ENCODE results near the gene CILP2. TPM values are rescaled to one million over a fixed set of nuclear protein-coding genes. Genes with fewer than 3 reads are reported as not detected.
A peak's percentile ranks its signal among the peaks of the same experiment; 100 is the strongest.

Gene CILP2
- total and polyA plus RNA-seq, 2 of the 8 experiments (the other 6 are each of a cell fraction or from before 2014, with no cell fraction given): 4.4 to 5.8 TPM

GRCh38 chr19:19490214-19490968 is 47.7 kb upstream of the CILP2 start:
- Histone ChIP-seq H2AK5ac (ENCODE audit: low read depth, low read length) (no peak overlapping the region), H4K5ac (ENCODE audit: insufficient read length, low read depth, low read length) (no peak overlapping the region), H4K20me1 (replicated peaks in 1 of 2; ENCODE audit: control insufficient read depth in 1 of 2, insufficient read depth in 2 of 2, low read length in 2 of 2) (peaks cover 14 to 19% of the 10 kb centered on the region in 2 experiments), H3K23ac (ENCODE audit: insufficient read length) (no peak overlapping the region), H3K4me2 (ENCODE audit: insufficient read depth in 1 of 2, low read depth in 2 of 2, low read length in 2 of 2) (no peak overlapping the region; a peak in 1 of 4 replicates), H2BK5ac (ENCODE audit: low read depth, low read length) (peak overlapping the region; percentile 16), H2BK15ac (ENCODE audit: low read length) (no peak overlapping the region), H3K79me1 (ENCODE audit: low read depth, low read length) (peaks cover 16% of the 10 kb centered on the region; the same call in 1 of the 2 replicates), H3K9me3 (ENCODE audit: insufficient read depth in 2 of 2, low read depth in 1 of 2, low read length in 1 of 2) (no peaks in the 10 kb centered on the region), H4K8ac (ENCODE audit: extremely low read depth, insufficient read depth, low read length) (peak overlapping the region; percentile 81; the same call in 1 of the 2 replicates), H3K4me3 (ENCODE audit: extremely low read depth in 1 of 4, insufficient read depth in 2 of 4, low read depth in 3 of 4, low read length in 4 of 4) (no peak overlapping the region), H3K18ac (ENCODE audit: extremely low read depth, low read length) (no peak overlapping the region), H3K9ac (replicated peaks in 1 of 4; ENCODE audit: extremely low read depth in 1 of 4, low read depth in 3 of 4, low read length in 3 of 4) (no peak overlapping the region; a peak in 2 of 7 replicates), H3K36me3 (ENCODE audit: control insufficient read depth in 2 of 4, insufficient read depth in 4 of 4, low read length in 3 of 4) (peaks cover 7 to 19% (median 14%) of the 10 kb centered on the region in 4 experiments; a peak in 7 of 8 replicates), H2BK120ac (replicated peaks; ENCODE audit: low read depth, low read length) (no peak overlapping the region), H2BK20ac (ENCODE audit: low read length) (no peak overlapping the region), H3K14ac (ENCODE audit: insufficient read length) (no peak overlapping the region), H3K27ac (ENCODE audit: low read depth, low read length) (peak overlapping the region; percentile 67; the same call in 1 of the 2 replicates), H3K79me2 (ENCODE audit: control insufficient read depth in 1 of 2, insufficient read depth in 2 of 2, low read length in 2 of 2) (peaks cover 0 to 46% of the 10 kb centered on the region in 2 experiments; a peak in 2 of 4 replicates), H3K4me1 (replicated peaks in 1 of 4; ENCODE audit: control insufficient read depth in 3 of 4, insufficient read depth in 4 of 4, low read length in 3 of 4) (peaks cover 11 to 28% (median 18%) of the 10 kb centered on the region in 4 experiments), H2BK12ac (ENCODE audit: low read depth, low read length) (peak overlapping the region; percentile 41), H3K56ac (replicated peaks; ENCODE audit: insufficient read length, low read depth, low read length) (no peak overlapping the region), H3K23me2 (ENCODE audit: low read depth, low read length) (no peaks in the 10 kb centered on the region), H3K27me3 (replicated peaks in 1 of 4; ENCODE audit: control insufficient read depth in 3 of 4, extremely low read depth in 1 of 4, insufficient read depth in 3 of 4, low read length in 3 of 4) (no peaks in the 10 kb centered on the region), H2AFZ (ENCODE audit: low read length) (no peak overlapping the region), H3K4ac (replicated peaks; ENCODE audit: insufficient read length, low read depth, low read length) (no peak overlapping the region), H4K91ac (replicated peaks; ENCODE audit: insufficient read length, low read length) (no peak overlapping the region)
- peak; percentile 44 to 87 for DNase-seq (ENCODE audit: low read depth in 1 of 2, low spot score in 2 of 2)
- ChIA-PET CTCF (ENCODE audit: partially characterized antibody) (interaction anchor here (0.6 to 9.8 kb wide), 55 partner anchors 9 to 1130 kb away, joined by 3 to 146 read pairs (median 5); partner anchors contain the start of genes GATAD2A, NDUFA13 and TSSK6), POLR2A (ENCODE audit: partially characterized antibody) (interaction anchor here (0.9 to 4.3 kb wide), 15 partner anchors 12 to 127 kb away, joined by 3 to 44 read pairs (median 4); partner anchors contain the start of genes GATAD2A and NDUFA13)
- WGBS, 2 experiments (ENCODE audit: extremely low coverage in 1 of 2, insufficient coverage in 1 of 2, insufficient read length in 1 of 2, insufficient replicate concordance in 2 of 2, low coverage in 1 of 2, low lambda C conversion rate in 2 of 2, missing lambda C conversion rate in 1 of 2): 63% methylated on average over 20 of the region's 20 CpGs; no CpG with 5 or more reads in 1 of the 2 experiments
- FAIRE-seq: peak; percentile 97
- TF ChIP-seq MAFK (IDR thresholded peaks at IDR 0.05; ENCODE audit: low read depth, low read length) (no peak), RAD21 (IDR thresholded peaks at IDR 0.05 in 1 of 2, conservative IDR thresholded peaks at IDR 0.05 in 1 of 2; ENCODE audit: low read depth in 2 of 2, low read length in 2 of 2) (peak; percentile 86 to 90), ZNF274 (IDR thresholded peaks at IDR 0.05; ENCODE audit: borderline replicate concordance, extremely low read depth, low read length) (no peak), EP300 (IDR thresholded peaks at IDR 0.05; ENCODE audit: borderline replicate concordance in 1 of 2, low read depth in 2 of 2, low read length in 2 of 2) (no peak)
- TF ChIP-seq, protein P1, sequence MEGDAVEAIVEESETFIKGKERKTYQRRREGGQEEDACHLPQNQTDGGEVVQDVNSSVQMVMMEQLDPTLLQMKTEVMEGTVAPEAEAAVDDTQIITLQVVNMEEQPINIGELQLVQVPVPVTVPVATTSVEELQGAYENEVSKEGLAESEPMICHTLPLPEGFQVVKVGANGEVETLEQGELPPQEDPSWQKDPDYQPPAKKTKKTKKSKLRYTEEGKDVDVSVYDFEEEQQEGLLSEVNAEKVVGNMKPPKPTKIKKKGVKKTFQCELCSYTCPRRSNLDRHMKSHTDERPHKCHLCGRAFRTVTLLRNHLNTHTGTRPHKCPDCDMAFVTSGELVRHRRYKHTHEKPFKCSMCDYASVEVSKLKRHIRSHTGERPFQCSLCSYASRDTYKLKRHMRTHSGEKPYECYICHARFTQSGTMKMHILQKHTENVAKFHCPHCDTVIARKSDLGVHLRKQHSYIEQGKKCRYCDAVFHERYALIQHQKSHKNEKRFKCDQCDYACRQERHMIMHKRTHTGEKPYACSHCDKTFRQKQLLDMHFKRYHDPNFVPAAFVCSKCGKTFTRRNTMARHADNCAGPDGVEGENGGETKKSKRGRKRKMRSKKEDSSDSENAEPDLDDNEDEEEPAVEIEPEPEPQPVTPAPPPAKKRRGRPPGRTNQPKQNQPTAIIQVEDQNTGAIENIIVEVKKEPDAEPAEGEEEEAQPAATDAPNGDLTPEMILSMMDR (IDR thresholded peaks at IDR 0.05; ENCODE audit: control extremely low read depth in 1 of 3, insufficient read depth in 1 of 3, low read depth in 1 of 3, low read length in 3 of 3): peak; percentile 71 to 86 (median 81)

Measured in H1 (cell line).